ENCODE results near the gene EDDM13. TPM values are rescaled to one million over a fixed set of nuclear protein-coding genes. Genes with fewer than 3 reads are reported as not detected.

The EDDM13 gene
- total and polyA plus RNA-seq, 2 donors (not counting 3 experiments of a cell fraction or from before 2014, with no cell fraction given) = 0.51 TPM; not detected in 1

- no peak for DNase-seq (ENCODE audit: low read depth, low spot score)
- CTCF ChIA-PET = interaction anchor here (1.2 to 2.3 kb wide), 4 partner anchors 10 to 44 kb away, joined by 4 to 12 read pairs (median 8); no protein-coding TSS in a partner anchor
Observed at GRCh38 chr19:56266051-56266450, 6.5 kb upstream of the EDDM13 start.

More at GRCh38 chr19:56266051-56266450, 6.5 kb upstream of the EDDM13 start:
- intact Hi-C loops (cut with micrococcal nuclease) (no loop called here), dilution Hi-C loops (cut with MboI; ENCODE audit: extremely low pct_ligation_motif_present, low sequenced_read_pairs) (no loop called here)
- Histone ChIP-seq H3K4me1 (ENCODE audit: control insufficient read depth, extremely low read depth, insufficient read depth, low read length) (peaks cover 6% of the 10 kb centered on the region), H3K9ac (replicated peaks; ENCODE audit: extremely low read depth, insufficient read depth, low read length) (no peak overlapping the region), H3K4me2 (ENCODE audit: insufficient read depth, low read length) (no peak overlapping the region), H3K9me1 (replicated peaks; ENCODE audit: control insufficient read depth, extremely low read depth, insufficient read depth, low read length) (no peaks in the 10 kb centered on the region), H3K9me3 (replicated peaks; ENCODE audit: control insufficient read depth, insufficient read depth, low read length) (no peaks in the 10 kb centered on the region), H3K79me2 (ENCODE audit: control insufficient read depth, insufficient read depth, low read length) (no peaks in the 10 kb centered on the region), H3K27ac (ENCODE audit: insufficient read depth, low read depth, low read length) (no peak overlapping the region), H3K36me3 (ENCODE audit: control insufficient read depth in 2 of 2, extremely low read depth in 1 of 2, insufficient read depth in 2 of 2, low read length in 2 of 2) (no peaks in the 10 kb centered on the region), H2AFZ (ENCODE audit: low read depth, low read length) (no peak overlapping the region), H3K27me3 (ENCODE audit: control insufficient read depth in 2 of 2, insufficient read depth in 2 of 2, low read length in 2 of 2) (no peaks in the 10 kb centered on the region), H3K4me3 (replicated peaks in 1 of 3; ENCODE audit: insufficient read depth in 1 of 3, low read depth in 1 of 3, low read length in 3 of 3) (no peak overlapping the region), H4K20me1 (replicated peaks; ENCODE audit: control insufficient read depth, extremely low read depth, insufficient read depth, low read length) (no peaks in the 10 kb centered on the region)
- TF ChIP-seq, protein P1, sequence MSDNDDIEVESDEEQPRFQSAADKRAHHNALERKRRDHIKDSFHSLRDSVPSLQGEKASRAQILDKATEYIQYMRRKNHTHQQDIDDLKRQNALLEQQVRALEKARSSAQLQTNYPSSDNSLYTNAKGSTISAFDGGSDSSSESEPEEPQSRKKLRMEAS (IDR thresholded peaks at IDR 0.05; ENCODE audit: insufficient read depth, insufficient read length) = no peak
- TF ChIP-seq JUN (IDR thresholded peaks at IDR 0.05; ENCODE audit: borderline replicate concordance, insufficient read depth, insufficient read length, low read depth) (no peak), POLR2AphosphoS5 (IDR thresholded peaks at IDR 0.05; ENCODE audit: insufficient read depth, low read depth, low read length) (no peak), CTCF (IDR thresholded peaks at IDR 0.05; ENCODE audit: extremely low read depth in 1 of 2, insufficient read depth in 1 of 2, low read depth in 1 of 2, low read length in 2 of 2) (no peak), FOS (IDR thresholded peaks at IDR 0.05; ENCODE audit: borderline replicate concordance, insufficient read depth, low read length) (no peak), MYC (IDR thresholded peaks at IDR 0.05; ENCODE audit: low read depth, low read length) (no peak)
- POLR2A ChIA-PET = no interaction called here
- no peak for FAIRE-seq
- no TSS peak for BruUV-seq (replicated peaks)
